Naive thymus-derived CD4-positive, alpha-beta T cell (primary cell): ENCODE measurements around the gene WNT7B. TPM values are rescaled to one million over a fixed set of nuclear protein-coding genes. Genes with fewer than 3 reads are reported as not detected.

Source experiments
- ATAC-seq: fragments of 150-1000 bp; cut with Tn5 transposase; 2 replicates; pipeline ENCODE4 v1.10.0; 2021; ENCODE audit warnings: mild to moderate bottlenecking, moderate library complexity
- CTCF ChIA-PET: fragments of 350-600 bp; sonication (Branson Sonifier 250); formaldehyde crosslinking; loops from one replicate; lab custom pipeline; 2021; ENCODE audit warnings: antibody characterized with exemption; lab: Charles Lee
- POLR2A ChIA-PET: fragments of 350-600 bp; sonication (Branson Sonifier 250); formaldehyde crosslinking; loops from one replicate; lab custom pipeline; 2021; ENCODE audit warnings: antibody characterized with exemption, inconsistent platforms; lab: Charles Lee
- DNase-seq, 9 donors: peaks; one replicate each; pipeline versions ENCODE4 v3.0.0 to v3.0.0-alpha.2; 2020 to 2022; ENCODE audit warnings: mixed read lengths in 1 of 9
- H3K27ac ChIP-seq: one replicate; pipeline ENCODE4 v1.7.0; 2013; ENCODE audit warnings: mild to moderate bottlenecking, low read depth, low read length, moderate library complexity
- H3K27me3 ChIP-seq, 2 donors: one replicate each; pipeline ENCODE4 v1.7.0; 2013; ENCODE audit warnings: low read length in 2 of 2, mild to moderate bottlenecking in 2 of 2, moderate library complexity in 2 of 2; ENCODE audit not compliant: control insufficient read depth in 2 of 2, insufficient read depth in 2 of 2
- H3K36me3 ChIP-seq, 3 experiments: 1 replicate in 2 of 3; 2 replicates in 1 of 3; pipeline ENCODE4 v1.7.0; 2013; ENCODE audit warnings: low read length in 3 of 3, mild to moderate bottlenecking in 3 of 3, moderate library complexity in 1 of 3; ENCODE audit not compliant: insufficient read depth in 3 of 3, control insufficient read depth in 2 of 3
- H3K4me1 ChIP-seq, 2 donors: one replicate each; pipeline ENCODE4 v1.7.0; 2013; ENCODE audit warnings: low read length in 2 of 2, mild to moderate bottlenecking in 2 of 2, moderate library complexity in 1 of 2; ENCODE audit not compliant: control insufficient read depth in 2 of 2, insufficient read depth in 2 of 2
- H3K4me3 ChIP-seq: 2 replicates; pipeline ENCODE4 v1.7.0; 2013; ENCODE audit warnings: mild to moderate bottlenecking, low read length
- H3K9me3 ChIP-seq, 3 experiments: 1 replicate in 2 of 3; 2 replicates in 1 of 3; pipeline ENCODE4 v1.7.0; 2013; ENCODE audit warnings: low read length in 3 of 3; ENCODE audit not compliant: control insufficient read depth in 2 of 3
- H3K27ac Mint-ChIP-seq, 9 donors: one replicate each; pipeline ENCODE4 v1.8.0; 2020 to 2022; ENCODE audit warnings: mixed read lengths in 9 of 9, mild to moderate bottlenecking in 8 of 9, moderate library complexity in 5 of 9, inconsistent platforms in 2 of 9
- H3K27me3 Mint-ChIP-seq, 5 donors: one replicate each; pipeline ENCODE4 v1.8.0; 2021 to 2022; ENCODE audit warnings: mixed read lengths in 5 of 5, mild to moderate bottlenecking in 1 of 5
- H3K36me3 Mint-ChIP-seq, 5 donors: one replicate each; pipeline ENCODE4 v1.8.0; 2020 to 2022; ENCODE audit warnings: mixed read lengths in 5 of 5, mild to moderate bottlenecking in 3 of 5, inconsistent platforms in 1 of 5
- H3K4me1 Mint-ChIP-seq, 7 donors: one replicate each; pipeline ENCODE4 v1.8.0; 2020 to 2022; ENCODE audit warnings: mixed read lengths in 7 of 7, mild to moderate bottlenecking in 3 of 7, inconsistent platforms in 1 of 7
- H3K4me3 Mint-ChIP-seq, 10 donors: one replicate each; pipeline ENCODE4 v1.8.0; 2020 to 2022; ENCODE audit warnings: mild to moderate bottlenecking in 10 of 10, mixed read lengths in 10 of 10, moderate library complexity in 6 of 10, inconsistent platforms in 2 of 10
- H3K9me3 Mint-ChIP-seq, 11 donors: one replicate each; pipeline ENCODE4 v1.8.0; 2020 to 2022; ENCODE audit warnings: mixed read lengths in 11 of 11, mild to moderate bottlenecking in 4 of 11, inconsistent platforms in 1 of 11, moderate library complexity in 1 of 11
- intact Hi-C, 2 donors: fragments of 100-400 bp; cut with micrococcal nuclease; formaldehyde crosslinking; loops; one replicate each; pipeline ENCODE4 v1.15.1; 2023
- polyA plus RNA-seq, 2 donors: library from polyadenylated mRNA; unstranded; fragments of 300-500 nt; fragmentation: Illumina TruSeq; gene quantifications; one replicate each; pipeline ENCODE4 v1.2.3, GENCODE V29; 2021
- total RNA-seq, 6 experiments: library from RNA in 5 of 6; stranded (reverse) in 5 of 6; gene quantifications; 1 replicate in 5 of 6; 2 replicates in 1 of 6; pipeline ENCODE4 v1.2.3 and lab custom pipeline; 2021 to 2026

The WNT7B gene
- total and polyA plus RNA-seq, 7 experiments from 2014 or later: not detected

GRCh38 chr22:45993841-45994240 lies 16.9 kb upstream of the WNT7B start:
- no peak overlapping the region for H3K4me3 Mint-ChIP-seq
- ATAC-seq (no peak), DNase-seq (no peak)
- H3K4me1 Mint-ChIP-seq: peaks cover 0 to 13% (median 3%) of the 10 kb centered on the region in 7 donors
- no peaks in the 10 kb centered on the region for H3K9me3 Mint-ChIP-seq
- H3K27ac ChIP-seq: no peak overlapping the region
- H3K27ac Mint-ChIP-seq: peak overlapping the region in 1 of 9 donors; percentile 2
- H3K27me3 Mint-ChIP-seq: peaks cover 0 to 10% (median 4%) of the 10 kb centered on the region in 5 donors
- H3K27me3 ChIP-seq: no peaks in the 10 kb centered on the region
- ChIA-PET CTCF (interaction anchor here (0.6 to 3.1 kb wide), 9 partner anchors 12 to 1024 kb away, joined by 3 to 20 read pairs (median 5); no protein-coding TSS in a partner anchor), POLR2A (no interaction called here)
- no peaks in the 10 kb centered on the region for H3K9me3 ChIP-seq
- no peaks in the 10 kb centered on the region for H3K36me3 Mint-ChIP-seq
- no peak overlapping the region for H3K4me3 ChIP-seq
- no peaks in the 10 kb centered on the region for H3K36me3 ChIP-seq
- H3K4me1 ChIP-seq: peaks cover 0 to 6% of the 10 kb centered on the region in 2 donors
- intact Hi-C loops: loop anchor here in 1 of 2 donors (1.0 to 2.0 kb wide), 3 partner anchors 12 to 549 kb away; no protein-coding TSS in a partner anchor

GRCh38 chr22:45993143-45993692 lies 16.3 kb upstream of the WNT7B start:
- ChIA-PET CTCF (no interaction called here), POLR2A (no interaction called here)
- Histone ChIP-seq H3K27me3 (no peaks in the 10 kb centered on the region), H3K27ac (no peak overlapping the region), H3K4me3 (no peak overlapping the region), H3K4me1 (peaks cover 0 to 6% of the 10 kb centered on the region in 2 donors), H3K36me3 (no peaks in the 10 kb centered on the region), H3K9me3 (no peaks in the 10 kb centered on the region)
- peaks cover 0 to 10% (median 4%) of the 10 kb centered on the region in 5 donors for H3K27me3 Mint-ChIP-seq
- H3K36me3 Mint-ChIP-seq: no peaks in the 10 kb centered on the region
- H3K4me3 Mint-ChIP-seq: no peak overlapping the region
- intact Hi-C loops: loop anchor here in 1 of 2 donors (1.0 kb wide), 1 partner anchor 321 kb away; no protein-coding TSS in a partner anchor
- peaks cover 0 to 13% (median 3%) of the 10 kb centered on the region in 7 donors for H3K4me1 Mint-ChIP-seq
- no peak for DNase-seq
- no peaks in the 10 kb centered on the region for H3K9me3 Mint-ChIP-seq
- ATAC-seq: no peak
- no peak overlapping the region for H3K27ac Mint-ChIP-seq

GRCh38 chr22:45992737-45993136 lies 15.8 kb upstream of the WNT7B start:
- Mint-ChIP-seq H3K4me1 (peaks cover 0 to 13% (median 3%) of the 10 kb centered on the region in 7 donors), H3K36me3 (no peaks in the 10 kb centered on the region), H3K4me3 (no peak overlapping the region), H3K9me3 (no peaks in the 10 kb centered on the region), H3K27me3 (peaks cover 0 to 10% (median 4%) of the 10 kb centered on the region in 5 donors), H3K27ac (no peak overlapping the region)
- ChIA-PET CTCF (no interaction called here), POLR2A (no interaction called here)
- Histone ChIP-seq H3K27me3 (no peaks in the 10 kb centered on the region), H3K9me3 (no peaks in the 10 kb centered on the region), H3K4me3 (no peak overlapping the region), H3K27ac (no peak overlapping the region), H3K36me3 (no peaks in the 10 kb centered on the region), H3K4me1 (peaks cover 0 to 6% of the 10 kb centered on the region in 2 donors)
- DNase-seq (no peak), ATAC-seq (no peak)
- intact Hi-C loops: loop anchor here in 1 of 2 donors (1.0 kb wide), 1 partner anchor 322 kb away; no protein-coding TSS in a partner anchor

GRCh38 chr22:45991098-45991497 lies 14.1 kb upstream of the WNT7B start:
- ATAC-seq: no peak
- peaks cover 0 to 10% (median 3%) of the 10 kb centered on the region in 7 donors for H3K4me1 Mint-ChIP-seq
- H3K4me3 Mint-ChIP-seq: no peak overlapping the region
- peaks cover 0 to 6% of the 10 kb centered on the region in 2 donors for H3K4me1 ChIP-seq
- no peak for DNase-seq
- peaks cover 2 to 10% (median 4%) of the 10 kb centered on the region in 5 donors for H3K27me3 Mint-ChIP-seq
- no peak overlapping the region for H3K4me3 ChIP-seq
- no peak overlapping the region for H3K27ac Mint-ChIP-seq
- POLR2A ChIA-PET: no interaction called here
- H3K27ac ChIP-seq: no peak overlapping the region
- no peaks in the 10 kb centered on the region for H3K36me3 ChIP-seq
- CTCF ChIA-PET: no interaction called here
- intact Hi-C loops: no loop called here
- peaks cover 0 to 4% (median 0%) of the 10 kb centered on the region in 5 donors for H3K36me3 Mint-ChIP-seq
- peaks cover 0 to 6% (median 0%) of the 10 kb centered on the region in 11 donors for H3K9me3 Mint-ChIP-seq
- H3K27me3 ChIP-seq: no peaks in the 10 kb centered on the region
- H3K9me3 ChIP-seq: no peaks in the 10 kb centered on the region

GRCh38 chr22:45987136-45987861 lies 10.3 kb upstream of the WNT7B start:
- peaks cover 0 to 18% (median 4%) of the 10 kb centered on the region in 11 donors for H3K9me3 Mint-ChIP-seq
- H3K4me1 Mint-ChIP-seq: no peaks in the 10 kb centered on the region
- Histone ChIP-seq H3K4me3 (no peak overlapping the region), H3K9me3 (no peaks in the 10 kb centered on the region), H3K4me1 (no peaks in the 10 kb centered on the region), H3K27me3 (no peaks in the 10 kb centered on the region), H3K36me3 (no peaks in the 10 kb centered on the region), H3K27ac (no peak overlapping the region)
- intact Hi-C loops: no loop called here
- POLR2A ChIA-PET: no interaction called here
- CTCF ChIA-PET: no interaction called here
- no peak overlapping the region for H3K27ac Mint-ChIP-seq
- ATAC-seq (no peak), DNase-seq (no peak)
- H3K36me3 Mint-ChIP-seq: peaks cover 0 to 7% (median 0%) of the 10 kb centered on the region in 5 donors
- H3K4me3 Mint-ChIP-seq: no peak overlapping the region
- H3K27me3 Mint-ChIP-seq: peaks cover 0 to 5% (median 4%) of the 10 kb centered on the region in 5 donors

- Mint-ChIP-seq H3K27me3 (peaks cover 0 to 5% (median 3%) of the 10 kb centered on the region in 5 donors), H3K27ac (peak overlapping the region in 1 of 9 donors; percentile 48), H3K9me3 (peaks cover 0 to 18% (median 4%) of the 10 kb centered on the region in 11 donors), H3K4me3 (no peak overlapping the region), H3K36me3 (peaks cover 0 to 7% (median 0%) of the 10 kb centered on the region in 5 donors), H3K4me1 (no peaks in the 10 kb centered on the region)
- no peak overlapping the region for H3K27ac ChIP-seq
- POLR2A ChIA-PET: no interaction called here
- CTCF ChIA-PET: no interaction called here
- H3K9me3 ChIP-seq: no peaks in the 10 kb centered on the region
- no peak overlapping the region for H3K4me3 ChIP-seq
- DNase-seq: no peak
- no peaks in the 10 kb centered on the region for H3K27me3 ChIP-seq
- no peaks in the 10 kb centered on the region for H3K4me1 ChIP-seq
- intact Hi-C loops: no loop called here
- peak; percentile 32 for ATAC-seq
- H3K36me3 ChIP-seq: no peaks in the 10 kb centered on the region
These were observed 7.5 kb upstream of the WNT7B start for GRCh38 chr22:45984316-45984916.
